C4-2B (cell line): ENCODE data around the gene PLEKHO2.

Source experiments
- CTCF ChIP-seq: fragments of 450-650 bp; conservative IDR thresholded peaks from 2 replicates; pipeline ENCODE4 v1.5.1; 2017; ENCODE audit warnings: mild to moderate bottlenecking
- ZFX ChIP-seq: fragments of 450-650 bp; IDR thresholded peaks from 2 replicates; pipeline ENCODE4 v1.6.1; 2017

- TF ChIP-seq CTCF (no peak), ZFX (no peak)
Measured at GRCh38 chr15:64884679-64885078, 43.0 kb downstream of the PLEKHO2 start.
